ENCODE measurements around the gene RANBP1. TPM values are rescaled to one million over a fixed set of nuclear protein-coding genes. Genes with fewer than 3 reads are reported as not detected.

The RANBP1 gene
- total RNA-seq, 1 donor = 200 TPM

DNA sequence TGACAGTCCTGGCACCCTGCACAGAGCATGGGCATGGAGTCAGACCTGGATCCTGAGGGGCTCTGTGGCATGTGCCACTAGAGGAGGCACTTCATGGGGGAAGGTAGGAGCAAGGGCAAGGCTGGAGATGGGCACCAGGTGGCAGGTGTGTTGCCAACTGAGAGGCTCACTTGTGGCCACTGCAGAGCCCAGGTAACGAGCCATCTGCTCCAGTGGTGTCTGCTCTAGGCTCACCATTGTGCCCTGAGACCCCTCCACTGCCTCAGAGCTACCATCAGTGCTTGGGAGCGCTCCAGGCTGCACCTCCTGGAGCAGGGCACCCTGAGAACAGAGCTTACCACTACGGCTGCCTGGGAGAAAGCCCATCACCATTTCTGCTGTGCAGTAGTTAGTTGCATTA is 14.4 kb downstream of the RANBP1 start:
- TF ChIP-seq CTCF (IDR thresholded peaks at IDR 0.05; ENCODE audit: insufficient read depth, low read depth, low read length) = no peak
- no peak overlapping the region for H3K4me3 ChIP-seq (ENCODE audit: low read depth, low read length)
- DNase-seq (ENCODE audit: low read depth) = no peak

GRCh38 chr22:20130731-20131596 is 15.1 kb downstream of the RANBP1 start:
- H3K4me3 ChIP-seq (ENCODE audit: low read depth, low read length) = peak overlapping the region; percentile 82
- DNase-seq (ENCODE audit: low read depth) = peak; percentile 82
- no peak for TF ChIP-seq CTCF (IDR thresholded peaks at IDR 0.05; ENCODE audit: insufficient read depth, low read depth, low read length)

GRCh38 chr22:20131597-20131858 is 15.6 kb downstream of the RANBP1 start, which contains the start of gene ZDHHC8:
TSS of gene ZDHHC8 (plus strand) at chr22:20131804. CDS start at chr22:20131948, 144 bp downstream.
- peak; percentile 22 for DNase-seq (ENCODE audit: low read depth)
- peak within 1 kb of the TSS; percentile 85 for H3K4me3 ChIP-seq (ENCODE audit: low read depth, low read length)
- TF ChIP-seq CTCF (IDR thresholded peaks at IDR 0.05; ENCODE audit: insufficient read depth, low read depth, low read length) = no peak

GRCh38 chr22:20131859-20132685 is 16.2 kb downstream of the RANBP1 start:
- no peak for TF ChIP-seq CTCF (IDR thresholded peaks at IDR 0.05; ENCODE audit: insufficient read depth, low read depth, low read length)
- peak overlapping the region; percentile 85 for H3K4me3 ChIP-seq (ENCODE audit: low read depth, low read length)
- peak; percentile 30 for DNase-seq (ENCODE audit: low read depth)

DNA sequence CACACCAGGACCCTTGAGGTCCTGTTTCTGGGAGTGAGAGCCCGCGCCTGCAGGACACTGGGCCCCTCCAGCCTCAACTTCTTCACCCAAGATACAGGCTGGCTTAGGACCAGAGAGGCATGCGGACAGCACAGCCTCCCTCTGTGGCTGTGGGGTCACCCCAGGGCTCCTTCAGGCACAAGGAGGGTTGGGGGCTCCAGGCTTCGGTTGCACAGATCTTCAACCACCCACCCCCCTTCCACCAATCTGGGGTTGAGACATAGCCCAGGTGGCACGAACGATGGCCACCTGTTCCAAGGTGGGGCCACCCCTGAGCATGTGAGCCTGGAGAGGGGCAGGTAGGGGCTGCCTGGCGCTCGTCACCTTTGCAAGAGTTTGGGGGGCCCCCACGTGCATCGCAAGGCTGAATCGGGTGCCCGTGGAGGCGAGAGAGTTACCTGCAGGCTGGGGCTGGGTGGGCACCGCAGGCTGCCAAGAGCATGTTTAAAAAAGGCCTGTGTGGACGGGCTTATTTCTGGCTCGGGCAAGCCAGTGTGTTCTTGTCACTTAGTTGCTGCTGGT is 16.9 kb downstream of the RANBP1 start:
- DNase-seq (ENCODE audit: low read depth) = no peak
- H3K4me3 ChIP-seq (ENCODE audit: low read depth, low read length) = peak overlapping the region; percentile 85
- TF ChIP-seq CTCF (IDR thresholded peaks at IDR 0.05; ENCODE audit: insufficient read depth, low read depth, low read length) = no peak

DNA sequence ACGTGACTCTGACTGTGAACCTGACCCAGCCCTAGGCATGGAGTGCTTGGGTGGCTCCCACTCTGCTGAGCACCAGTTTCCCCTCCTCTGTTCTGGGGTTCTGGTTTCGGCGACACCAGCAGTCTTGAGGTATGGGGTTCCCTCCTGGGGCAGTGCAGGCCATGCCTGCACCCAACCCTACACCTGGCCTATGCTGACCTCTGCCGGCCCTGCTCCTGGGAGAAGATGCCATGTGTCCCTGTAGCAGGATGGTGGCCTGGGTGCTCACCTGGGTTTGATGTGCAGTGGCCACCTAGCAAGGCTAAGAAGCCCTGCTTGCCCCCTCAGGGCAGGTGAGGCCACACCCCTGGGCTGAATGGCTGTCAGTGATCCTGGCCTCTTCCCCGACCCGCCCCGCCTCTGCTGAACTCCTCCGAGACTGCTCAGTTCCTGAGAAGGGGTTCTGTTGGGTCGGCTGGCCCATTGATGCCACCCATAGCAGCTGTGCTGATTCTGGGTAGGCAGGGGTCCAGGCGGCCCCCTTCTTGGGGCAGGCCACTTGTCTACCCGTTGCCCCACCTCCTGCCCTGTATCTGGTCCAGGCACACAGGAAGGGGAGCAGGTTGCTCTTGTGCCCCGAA is 18.1 kb downstream of the RANBP1 start:
- H3K4me3 ChIP-seq (ENCODE audit: low read depth, low read length) = no peak overlapping the region
- TF ChIP-seq CTCF (IDR thresholded peaks at IDR 0.05; ENCODE audit: insufficient read depth, low read depth, low read length) = no peak
- DNase-seq (ENCODE audit: low read depth) = no peak
